Smooth muscle cell (in vitro differentiated cells): ENCODE measurements around the gene PDCL2. TPM values are rescaled to one million over a fixed set of nuclear protein-coding genes. Genes with fewer than 3 reads are reported as not detected.

Source experiments
- DNase-seq: peaks from one replicate; lab custom pipeline; 2025; ENCODE audit not compliant: unreplicated experiment; lab: John Stamatoyannopoulos, UW
- H2AFZ ChIP-seq: fragments of 200-600 bp; sonication (generic); 2 replicates; pipeline ENCODE4 v1.6.0; 2016; ENCODE audit warnings: antibody characterized with exemption, low read depth, mild to moderate bottlenecking
- H3F3A ChIP-seq: fragments of 200-600 bp; sonication (generic); 2 replicates; pipeline ENCODE4 v1.6.0; 2017; ENCODE audit warnings: antibody characterized with exemption, low read depth
- H3K27ac ChIP-seq: fragments of 200-600 bp; sonication (generic); 2 replicates; pipeline ENCODE4 v1.5.1; 2016; ENCODE audit warnings: low read depth, mild to moderate bottlenecking
- H3K27me3 ChIP-seq: fragments of 200-600 bp; sonication (generic); 2 replicates; pipeline ENCODE4 v1.6.1; 2016; ENCODE audit warnings: low read depth, mild to moderate bottlenecking
- H3K36me3 ChIP-seq: fragments of 200-600 bp; sonication (generic); 2 replicates; pipeline ENCODE4 v1.5.1; 2016; ENCODE audit warnings: low read depth
- H3K4me1 ChIP-seq: fragments of 200-600 bp; sonication (generic); 2 replicates; pipeline ENCODE4 v1.5.1; 2016; ENCODE audit warnings: low read depth
- H3K4me2 ChIP-seq: fragments of 200-600 bp; sonication (generic); 2 replicates; pipeline ENCODE4 v1.6.0; 2016; ENCODE audit warnings: mild to moderate bottlenecking
- H3K4me3 ChIP-seq: fragments of 200-600 bp; sonication (generic); 2 replicates; pipeline ENCODE4 v1.5.1; 2016; ENCODE audit warnings: mild to moderate bottlenecking
- H3K79me2 ChIP-seq: fragments of 200-600 bp; sonication (generic); 2 replicates; pipeline ENCODE4 v1.6.0; 2016; ENCODE audit warnings: low read depth, mild to moderate bottlenecking
- H3K9ac ChIP-seq: fragments of 200-600 bp; sonication (generic); 2 replicates; pipeline ENCODE4 v1.6.0; 2016; ENCODE audit warnings: low read depth
- H3K9me3 ChIP-seq: fragments of 200-600 bp; sonication (generic); replicated peaks from 2 replicates; pipeline ENCODE4 v1.5.1; 2016; ENCODE audit warnings: low read depth
- H4K20me1 ChIP-seq: fragments of 200-600 bp; sonication (generic); 2 replicates; pipeline ENCODE4 v1.6.0; 2016; ENCODE audit warnings: low read depth
- WGBS: methylation state at CpG from one replicate; pipeline ENCODE4 v1.1.7; 2016; ENCODE audit warnings: low lambda C conversion rate; 5-methylcytosine and 5-hydroxymethylcytosine counted together
- polyA plus RNA-seq: library from polyadenylated mRNA; unstranded; fragments of >200 nt; fragmentation: Nextera tagmentation; extraction: Ambion mirVana; gene quantifications from 2 replicates; pipeline ENCODE4 v1.2.1, GENCODE V29; 2016
- total RNA-seq: library from RNA; depleted of rRNA; stranded (reverse); fragments of >200 nt; gene quantifications from 2 replicates; pipeline ENCODE4 v1.2.3, GENCODE V29; 2014
- TF ChIP-seq, protein P1 (sequence below): fragments of 200-600 bp; sonication (generic); IDR thresholded peaks from 2 replicates; pipeline ENCODE4 v1.5.1; 2017; ENCODE audit warnings: borderline replicate concordance, mild to moderate bottlenecking, antibody characterized with exemption; ENCODE audit not compliant: insufficient read depth, poor library complexity, severe bottlenecking

The PDCL2 gene
- total and polyA plus RNA-seq, 2 experiments from 2014 or later, result not detected

GRCh38 chr4:55611358-55612059, 19.5 kb upstream of the PDCL2 start:
- WGBS, result 90% methylated on average over 3 of the region's 3 CpGs
- Histone ChIP-seq H3K27ac (peak overlapping the region; percentile 34), H3K4me3 (no peak overlapping the region), H3K27me3 (no peaks in the 10 kb centered on the region), H3K79me2 (no peaks in the 10 kb centered on the region), H3K36me3 (no peaks in the 10 kb centered on the region), H3K4me1 (no peaks in the 10 kb centered on the region), H2AFZ (no peak overlapping the region), H3F3A (no peaks in the 10 kb centered on the region), H4K20me1 (no peaks in the 10 kb centered on the region), H3K4me2 (no peak overlapping the region), H3K9ac (no peak overlapping the region), H3K9me3 (no peaks in the 10 kb centered on the region)
- DNase-seq, result no peak
- TF ChIP-seq, protein P1, sequence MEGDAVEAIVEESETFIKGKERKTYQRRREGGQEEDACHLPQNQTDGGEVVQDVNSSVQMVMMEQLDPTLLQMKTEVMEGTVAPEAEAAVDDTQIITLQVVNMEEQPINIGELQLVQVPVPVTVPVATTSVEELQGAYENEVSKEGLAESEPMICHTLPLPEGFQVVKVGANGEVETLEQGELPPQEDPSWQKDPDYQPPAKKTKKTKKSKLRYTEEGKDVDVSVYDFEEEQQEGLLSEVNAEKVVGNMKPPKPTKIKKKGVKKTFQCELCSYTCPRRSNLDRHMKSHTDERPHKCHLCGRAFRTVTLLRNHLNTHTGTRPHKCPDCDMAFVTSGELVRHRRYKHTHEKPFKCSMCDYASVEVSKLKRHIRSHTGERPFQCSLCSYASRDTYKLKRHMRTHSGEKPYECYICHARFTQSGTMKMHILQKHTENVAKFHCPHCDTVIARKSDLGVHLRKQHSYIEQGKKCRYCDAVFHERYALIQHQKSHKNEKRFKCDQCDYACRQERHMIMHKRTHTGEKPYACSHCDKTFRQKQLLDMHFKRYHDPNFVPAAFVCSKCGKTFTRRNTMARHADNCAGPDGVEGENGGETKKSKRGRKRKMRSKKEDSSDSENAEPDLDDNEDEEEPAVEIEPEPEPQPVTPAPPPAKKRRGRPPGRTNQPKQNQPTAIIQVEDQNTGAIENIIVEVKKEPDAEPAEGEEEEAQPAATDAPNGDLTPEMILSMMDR, result no peak

DNA sequence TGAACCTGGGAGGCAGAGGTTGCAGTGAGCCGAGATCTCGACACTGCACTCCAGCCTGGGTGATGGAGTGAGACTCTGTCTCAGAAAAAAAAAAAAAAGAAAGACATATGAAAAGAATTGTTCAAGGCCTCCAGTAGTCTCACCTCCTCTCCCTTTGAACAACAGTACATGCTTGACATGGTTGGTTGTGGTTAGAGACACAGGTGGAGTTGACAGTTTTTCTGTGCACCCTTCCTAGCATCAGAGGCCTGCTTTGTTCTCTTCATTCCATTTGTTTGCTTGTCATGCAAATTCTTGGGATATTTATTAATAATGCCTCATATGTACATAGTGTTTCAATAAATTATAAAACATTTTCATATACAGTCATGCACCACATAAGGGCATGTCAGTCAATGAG, 18.3 kb upstream of the PDCL2 start:
- Histone ChIP-seq H3K27me3 (no peaks in the 10 kb centered on the region), H3K27ac (no peak overlapping the region), H3K9me3 (no peaks in the 10 kb centered on the region), H3K79me2 (no peaks in the 10 kb centered on the region), H3K9ac (no peak overlapping the region), H3F3A (no peaks in the 10 kb centered on the region), H4K20me1 (no peaks in the 10 kb centered on the region), H3K4me2 (no peak overlapping the region), H3K4me3 (no peak overlapping the region), H3K36me3 (no peaks in the 10 kb centered on the region), H2AFZ (no peak overlapping the region), H3K4me1 (no peaks in the 10 kb centered on the region)
- 93% methylated on average over 2 of the region's 2 CpGs for WGBS
- TF ChIP-seq, protein P1, result no peak
- DNase-seq, result no peak

- TF ChIP-seq, protein P1, result no peak
- Histone ChIP-seq H3F3A (no peaks in the 10 kb centered on the region), H3K4me2 (no peak overlapping the region), H3K36me3 (no peaks in the 10 kb centered on the region), H4K20me1 (no peaks in the 10 kb centered on the region), H3K9me3 (no peaks in the 10 kb centered on the region), H3K4me3 (no peak overlapping the region), H3K9ac (no peak overlapping the region), H3K27me3 (no peaks in the 10 kb centered on the region), H3K4me1 (no peaks in the 10 kb centered on the region), H2AFZ (no peak overlapping the region), H3K79me2 (no peaks in the 10 kb centered on the region), H3K27ac (no peak overlapping the region)
- WGBS, result 82% methylated on average over 6 of the region's 6 CpGs
- DNase-seq, result no peak
Measured at GRCh38 chr4:55609393-55609866, 17.4 kb upstream of the PDCL2 start.

GRCh38 chr4:55608591-55608990, 16.5 kb upstream of the PDCL2 start:
- TF ChIP-seq, protein P1, result no peak
- no peak overlapping the region for H3K27ac ChIP-seq
- no peaks in the 10 kb centered on the region for H3K27me3 ChIP-seq
- H3K36me3 ChIP-seq, result no peaks in the 10 kb centered on the region
- WGBS, result 95% methylated on average over 1 of the region's 1 CpG
- H2AFZ ChIP-seq, result no peak overlapping the region
- H3K4me3 ChIP-seq, result no peak overlapping the region
- H3F3A ChIP-seq, result no peaks in the 10 kb centered on the region
- no peaks in the 10 kb centered on the region for H3K79me2 ChIP-seq
- no peaks in the 10 kb centered on the region for H3K9me3 ChIP-seq
- H4K20me1 ChIP-seq, result no peaks in the 10 kb centered on the region
- DNase-seq, result no peak
- H3K9ac ChIP-seq, result no peak overlapping the region
- H3K4me1 ChIP-seq, result no peaks in the 10 kb centered on the region
- H3K4me2 ChIP-seq, result no peak overlapping the region
